Stimulated activated CD4-positive, alpha-beta T cell treated with anti-CD3 and anti-CD28 coated beads, Interleukin-12 subunit alpha, Interleukin-12 subunit beta, amount 100 ng/mL, for 48 hours (primary cell): ENCODE data around the gene RGS7.

Source experiments
- DNase-seq, 3 donors: peaks; one replicate each; pipeline ENCODE4 v3.0.0-alpha.2; 2020; ENCODE audit warnings: low read depth in 2 of 3, low spot score in 1 of 3

Gene RGS7

GRCh38 chr1:240847325-240847724 is 509.7 kb downstream of the RGS7 start:
- no peak for DNase-seq

GRCh38 chr1:240844486-240844885 is 512.5 kb downstream of the RGS7 start:
- no peak for DNase-seq

GRCh38 chr1:240843798-240844197 is 513.2 kb downstream of the RGS7 start:
- no peak for DNase-seq

- no peak for DNase-seq
These were observed 520.7 kb downstream of the RGS7 start for GRCh38 chr1:240836271-240836670.

GRCh38 chr1:240835291-240835690 is 521.7 kb downstream of the RGS7 start:
- no peak for DNase-seq

GRCh38 chr1:240833075-240833474 is 523.9 kb downstream of the RGS7 start:
- DNase-seq = no peak

GRCh38 chr1:240831922-240832321 is 525.1 kb downstream of the RGS7 start:
- DNase-seq = no peak

GRCh38 chr1:240831191-240831631 is 525.8 kb downstream of the RGS7 start:
- DNase-seq = no peak

GRCh38 chr1:240829487-240829886 is 527.5 kb downstream of the RGS7 start:
- DNase-seq = no peak

GRCh38 chr1:240827786-240828185 is 529.2 kb downstream of the RGS7 start:
- no peak for DNase-seq

GRCh38 chr1:240824238-240824637 is 532.8 kb downstream of the RGS7 start:
- no peak for DNase-seq

- DNase-seq = no peak
These were observed 533.6 kb downstream of the RGS7 start for GRCh38 chr1:240823357-240823756.

- no peak for DNase-seq
These were observed 535.1 kb downstream of the RGS7 start for GRCh38 chr1:240821925-240822324.

GRCh38 chr1:240820816-240821215 is 536.2 kb downstream of the RGS7 start:
- DNase-seq = no peak

GRCh38 chr1:240816472-240816871 is 540.5 kb downstream of the RGS7 start:
- DNase-seq = no peak

GRCh38 chr1:240813720-240814119 is 543.3 kb downstream of the RGS7 start:
- DNase-seq = no peak

- no peak for DNase-seq
These were observed 545.7 kb downstream of the RGS7 start for GRCh38 chr1:240811256-240811655.

- no peak for DNase-seq
These were observed 548.6 kb downstream of the RGS7 start for GRCh38 chr1:240808381-240808780.

- DNase-seq = no peak
These were observed 550.7 kb downstream of the RGS7 start for GRCh38 chr1:240806200-240806745.

GRCh38 chr1:240804475-240804874 is 552.5 kb downstream of the RGS7 start:
- DNase-seq = no peak

- DNase-seq = no peak
These were observed 553.9 kb downstream of the RGS7 start for GRCh38 chr1:240803151-240803550.

GRCh38 chr1:240802271-240802670 is 554.7 kb downstream of the RGS7 start:
- DNase-seq = no peak

GRCh38 chr1:240801442-240801841 is 555.6 kb downstream of the RGS7 start:
- DNase-seq = no peak

- DNase-seq = no peak
These were observed 556.7 kb downstream of the RGS7 start for GRCh38 chr1:240800291-240800690.
